Duodenal mucosa (tissue), 2 donors: ENCODE results near the gene LILRA2.

Source experiments
- H3K27ac ChIP-seq: one replicate; pipeline ENCODE4 v1.7.0; 2013; ENCODE audit warnings: low read depth, low read length
- H3K27me3 ChIP-seq, 2 donors: one replicate each; pipeline ENCODE4 v1.7.0; 2013; ENCODE audit warnings: low read length in 2 of 2, control low read depth in 1 of 2; ENCODE audit not compliant: insufficient read depth in 2 of 2, control insufficient read depth in 1 of 2
- H3K36me3 ChIP-seq, 2 donors: one replicate each; pipeline ENCODE4 v1.7.0; 2013; ENCODE audit warnings: low read length in 2 of 2, control low read depth in 1 of 2; ENCODE audit not compliant: insufficient read depth in 2 of 2, control insufficient read depth in 1 of 2
- H3K4me1 ChIP-seq, 2 donors: one replicate each; pipeline ENCODE4 v1.7.0; 2013; ENCODE audit warnings: low read length in 2 of 2, control low read depth in 1 of 2; ENCODE audit not compliant: insufficient read depth in 2 of 2, control insufficient read depth in 1 of 2
- H3K4me3 ChIP-seq, 2 donors: one replicate each; pipeline ENCODE4 v1.7.0; 2013; ENCODE audit warnings: low read length in 2 of 2, low read depth in 1 of 2
- H3K9ac ChIP-seq, 2 donors: one replicate each; pipeline ENCODE4 v1.7.0; 2013; ENCODE audit warnings: low read length in 2 of 2, low read depth in 1 of 2
- H3K9me3 ChIP-seq, 2 donors: one replicate each; pipeline ENCODE4 v1.7.0; 2013; ENCODE audit warnings: low read length in 2 of 2, control low read depth in 1 of 2; ENCODE audit not compliant: control insufficient read depth in 1 of 2

The LILRA2 gene

GRCh38 chr19:54573330-54573872 is at the start of gene LILRA2:
Gene LILRA2, plus strand, starts transcription at chr19:54573790. Its CDS starts 89 bp downstream, at chr19:54573879.
- H3K36me3 ChIP-seq, result no peaks in the 10 kb centered on the region
- no peaks in the 10 kb centered on the region for H3K4me1 ChIP-seq
- no peak within 1 kb of the TSS for H3K27ac ChIP-seq
- no peak within 1 kb of the TSS for H3K9ac ChIP-seq
- no peak within 1 kb of the TSS for H3K4me3 ChIP-seq
- H3K27me3 ChIP-seq, result peaks cover 0 to 5% of the 10 kb centered on the region in 2 donors
- no peaks in the 10 kb centered on the region for H3K9me3 ChIP-seq

- Histone ChIP-seq H3K27me3 (no peaks in the 10 kb centered on the region), H3K36me3 (no peaks in the 10 kb centered on the region), H3K4me3 (no peak overlapping the region), H3K9ac (no peak overlapping the region), H3K27ac (no peak overlapping the region), H3K4me1 (no peaks in the 10 kb centered on the region), H3K9me3 (no peaks in the 10 kb centered on the region)
Measured at GRCh38 chr19:54525636-54526035, 48.0 kb upstream of the LILRA2 start.

GRCh38 chr19:54526972-54527371 is 46.6 kb upstream of the LILRA2 start:
- H3K9me3 ChIP-seq, result no peaks in the 10 kb centered on the region
- no peaks in the 10 kb centered on the region for H3K4me1 ChIP-seq
- no peaks in the 10 kb centered on the region for H3K27me3 ChIP-seq
- no peak overlapping the region for H3K27ac ChIP-seq
- no peak overlapping the region for H3K4me3 ChIP-seq
- H3K36me3 ChIP-seq, result no peaks in the 10 kb centered on the region
- H3K9ac ChIP-seq, result no peak overlapping the region

- no peak overlapping the region for H3K9ac ChIP-seq
- no peaks in the 10 kb centered on the region for H3K9me3 ChIP-seq
- no peak overlapping the region for H3K4me3 ChIP-seq
- peaks cover 0 to 5% of the 10 kb centered on the region in 2 donors for H3K27me3 ChIP-seq
- no peaks in the 10 kb centered on the region for H3K4me1 ChIP-seq
- no peaks in the 10 kb centered on the region for H3K36me3 ChIP-seq
- H3K27ac ChIP-seq, result no peak overlapping the region
Measured at GRCh38 chr19:54530866-54531265, 42.7 kb upstream of the LILRA2 start.

- no peak overlapping the region for H3K4me3 ChIP-seq
- no peaks in the 10 kb centered on the region for H3K36me3 ChIP-seq
- H3K9me3 ChIP-seq, result no peaks in the 10 kb centered on the region
- no peak overlapping the region for H3K9ac ChIP-seq
- no peak overlapping the region for H3K27ac ChIP-seq
- H3K4me1 ChIP-seq, result no peaks in the 10 kb centered on the region
- peaks cover 0 to 5% of the 10 kb centered on the region in 2 donors for H3K27me3 ChIP-seq
Measured at GRCh38 chr19:54532528-54532927, 41.1 kb upstream of the LILRA2 start.

GRCh38 chr19:54533476-54533875 is 40.1 kb upstream of the LILRA2 start:
- Histone ChIP-seq H3K27ac (no peak overlapping the region), H3K4me1 (no peaks in the 10 kb centered on the region), H3K27me3 (peaks cover 0 to 5% of the 10 kb centered on the region in 2 donors)

GRCh38 chr19:54534156-54534555 is 39.4 kb upstream of the LILRA2 start:
- Histone ChIP-seq H3K4me3 (no peak overlapping the region), H3K4me1 (no peaks in the 10 kb centered on the region), H3K27me3 (peaks cover 0 to 5% of the 10 kb centered on the region in 2 donors)

More at GRCh38 chr19:54533476-54533875, 40.1 kb upstream of the LILRA2 start:
- H3K9me3 ChIP-seq, result no peaks in the 10 kb centered on the region
- no peak overlapping the region for H3K9ac ChIP-seq
- H3K4me3 ChIP-seq, result no peak overlapping the region
- H3K36me3 ChIP-seq, result no peaks in the 10 kb centered on the region

GRCh38 chr19:54535601-54536000 is 38.0 kb upstream of the LILRA2 start:
- Histone ChIP-seq H3K27me3 (peaks cover 0 to 5% of the 10 kb centered on the region in 2 donors), H3K27ac (no peak overlapping the region)

More at GRCh38 chr19:54534156-54534555, 39.4 kb upstream of the LILRA2 start:
- Histone ChIP-seq H3K9me3 (no peaks in the 10 kb centered on the region), H3K27ac (no peak overlapping the region), H3K9ac (no peak overlapping the region), H3K36me3 (no peaks in the 10 kb centered on the region)

GRCh38 chr19:54536956-54537355 is 36.6 kb upstream of the LILRA2 start:
- Histone ChIP-seq H3K9me3 (no peaks in the 10 kb centered on the region), H3K4me3 (no peak overlapping the region), H3K36me3 (no peaks in the 10 kb centered on the region), H3K27ac (no peak overlapping the region), H3K4me1 (no peaks in the 10 kb centered on the region), H3K9ac (no peak overlapping the region), H3K27me3 (peaks cover 0 to 5% of the 10 kb centered on the region in 2 donors)

More at GRCh38 chr19:54535601-54536000, 38.0 kb upstream of the LILRA2 start:
- Histone ChIP-seq H3K4me3 (no peak overlapping the region), H3K9ac (no peak overlapping the region), H3K36me3 (no peaks in the 10 kb centered on the region), H3K9me3 (no peaks in the 10 kb centered on the region), H3K4me1 (no peaks in the 10 kb centered on the region)

GRCh38 chr19:54541712-54542111 is 31.9 kb upstream of the LILRA2 start:
- H3K36me3 ChIP-seq, result no peaks in the 10 kb centered on the region
- no peaks in the 10 kb centered on the region for H3K9me3 ChIP-seq
- no peaks in the 10 kb centered on the region for H3K27me3 ChIP-seq
- no peak overlapping the region for H3K27ac ChIP-seq
- H3K4me3 ChIP-seq, result no peak overlapping the region
- no peak overlapping the region for H3K9ac ChIP-seq
- H3K4me1 ChIP-seq, result no peaks in the 10 kb centered on the region
